Trophoblast cell (in vitro differentiated cells and primary cell): ENCODE data around the gene ALG5.

Source experiments
- DNase-seq, 2 donors: peaks; one replicate each; pipeline ENCODE4 v3.0.0-alpha.2; 2016
- H2AFZ ChIP-seq: 2 replicates; pipeline ENCODE4 v1.6.1; 2013; ENCODE audit warnings: low read length, moderate library complexity, mild to moderate bottlenecking; ENCODE audit not compliant: insufficient read depth, poor library complexity
- H2AK5ac ChIP-seq: 2 replicates; pipeline ENCODE4 v1.6.1; 2013; ENCODE audit warnings: mild to moderate bottlenecking, low read length
- H2BK120ac ChIP-seq: 2 replicates; pipeline ENCODE4 v1.6.1; 2013; ENCODE audit warnings: low read length, mild to moderate bottlenecking, moderate library complexity; ENCODE audit not compliant: insufficient read depth, poor library complexity
- H2BK12ac ChIP-seq: 2 replicates; pipeline ENCODE4 v1.6.1; 2013; ENCODE audit warnings: mild to moderate bottlenecking, low read length, moderate library complexity
- H2BK5ac ChIP-seq: 2 replicates; pipeline ENCODE4 v1.6.1; 2013; ENCODE audit warnings: low read length, low read depth, moderate library complexity, mild to moderate bottlenecking; ENCODE audit not compliant: poor library complexity
- H3K14ac ChIP-seq: 2 replicates; pipeline ENCODE4 v1.6.1; 2013; ENCODE audit warnings: mild to moderate bottlenecking, low read length
- H3K18ac ChIP-seq: 2 replicates; pipeline ENCODE4 v1.6.1; 2013; ENCODE audit warnings: mild to moderate bottlenecking, low read length
- H3K23ac ChIP-seq: 2 replicates; pipeline ENCODE4 v1.6.1; 2013; ENCODE audit warnings: low read length
- H3K27ac ChIP-seq: 2 replicates; pipeline ENCODE4 v1.5.1; 2013; ENCODE audit warnings: low read depth, mild to moderate bottlenecking, inconsistent platforms, low read length, moderate library complexity
- H3K27me3 ChIP-seq: 2 replicates; pipeline ENCODE4 v1.6.1; 2013; ENCODE audit warnings: inconsistent platforms, mild to moderate bottlenecking, low read length, moderate library complexity; ENCODE audit not compliant: insufficient read depth
- H3K36me3 ChIP-seq, 2 experiments: 1 replicate in 1 of 2; 2 replicates in 1 of 2; pipeline ENCODE4 v1.6.1; 2013; ENCODE audit warnings: low read length in 2 of 2, mild to moderate bottlenecking in 2 of 2, moderate library complexity in 1 of 2; ENCODE audit not compliant: insufficient read depth in 2 of 2, control insufficient read depth in 1 of 2
- H3K4ac ChIP-seq: 2 replicates; pipeline ENCODE4 v1.6.1; 2013; ENCODE audit warnings: low read depth, mild to moderate bottlenecking, low read length, moderate library complexity
- H3K4me1 ChIP-seq, 2 experiments: 1 replicate in 1 of 2; 2 replicates in 1 of 2; pipeline ENCODE4 v1.6.1; 2013; ENCODE audit warnings: low read length in 2 of 2, mild to moderate bottlenecking in 2 of 2, moderate library complexity in 1 of 2; ENCODE audit not compliant: insufficient read depth in 2 of 2, control insufficient read depth in 1 of 2
- H3K4me2 ChIP-seq: 2 replicates; pipeline ENCODE4 v1.6.1; 2013; ENCODE audit warnings: inconsistent platforms, mild to moderate bottlenecking, low read length, moderate library complexity
- H3K4me3 ChIP-seq: 2 replicates; pipeline ENCODE4 v1.5.1; 2013; ENCODE audit warnings: mild to moderate bottlenecking, low read depth, low read length, inconsistent platforms
- H3K79me1 ChIP-seq: one replicate; pipeline ENCODE4 v1.6.1; 2013; ENCODE audit warnings: low read length
- H3K79me2 ChIP-seq: 2 replicates; pipeline ENCODE4 v1.6.1; 2013; ENCODE audit warnings: low read length, mild to moderate bottlenecking; ENCODE audit not compliant: control insufficient read depth, insufficient read depth, poor library complexity
- H3K9ac ChIP-seq: 2 replicates; pipeline ENCODE4 v1.6.1; 2013; ENCODE audit warnings: mild to moderate bottlenecking, low read length
- H3K9me3 ChIP-seq: 2 replicates; pipeline ENCODE4 v1.6.1; 2013; ENCODE audit warnings: low read depth, mild to moderate bottlenecking, control low read depth, inconsistent platforms, low read length; ENCODE audit not compliant: insufficient read depth
- H4K12ac ChIP-seq: 2 replicates; pipeline ENCODE4 v1.6.1; 2013; ENCODE audit warnings: low read depth, mild to moderate bottlenecking, low read length, moderate library complexity
- H4K8ac ChIP-seq: 2 replicates; pipeline ENCODE4 v1.6.1; 2013; ENCODE audit warnings: low read depth, mild to moderate bottlenecking, low read length, moderate library complexity
- H4K91ac ChIP-seq: one replicate; pipeline ENCODE4 v1.6.1; 2013; ENCODE audit warnings: low read depth, mild to moderate bottlenecking, low read length, moderate library complexity
- WGBS: extraction: QIAGEN DNeasy Blood & Tissue Kit; methylation state at CpG from one replicate; pipeline ENCODE4 v1.1.7; 2013; ENCODE audit warnings: missing lambda C conversion rate; ENCODE audit not compliant: insufficient read length, insufficient coverage; ENCODE audit errors: extremely low coverage; 5-methylcytosine and 5-hydroxymethylcytosine counted together

Gene ALG5

DNA sequence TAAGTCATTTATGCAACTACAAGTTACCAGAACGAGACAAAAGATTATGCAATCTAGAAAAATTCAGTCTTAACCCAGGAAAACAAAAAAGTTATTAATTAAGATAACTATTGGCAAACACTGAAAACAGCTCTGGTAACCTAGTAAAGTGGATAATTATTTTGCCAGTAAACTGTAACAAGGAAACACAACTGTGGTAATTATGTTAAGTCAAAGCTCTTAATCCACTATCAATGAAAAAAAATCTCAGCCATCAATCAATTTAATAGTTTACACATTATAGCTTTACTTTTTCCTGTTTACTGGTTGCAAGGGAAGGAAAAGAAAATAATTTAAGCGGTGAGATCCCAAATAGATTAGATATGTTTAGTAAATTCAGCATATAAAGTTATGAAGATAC lies 12.6 kb upstream of the ALG5 start:
- Histone ChIP-seq H3K4me2 (no peak overlapping the region), H3K79me2 (no peaks in the 10 kb centered on the region), H3K9ac (no peak overlapping the region), H3K18ac (no peak overlapping the region), H2AK5ac (no peak overlapping the region), H3K9me3 (no peaks in the 10 kb centered on the region), H2BK12ac (no peak overlapping the region), H3K79me1 (no peaks in the 10 kb centered on the region), H4K8ac (no peak overlapping the region), H2BK5ac (no peak overlapping the region), H3K14ac (no peak overlapping the region), H3K4me3 (no peak overlapping the region), H3K4ac (no peak overlapping the region), H2AFZ (no peak overlapping the region), H4K12ac (no peak overlapping the region), H4K91ac (no peak overlapping the region), H3K23ac (no peak overlapping the region), H3K4me1 (no peaks in the 10 kb centered on the region), H3K27me3 (no peaks in the 10 kb centered on the region), H3K27ac (no peak overlapping the region), H3K36me3 (peaks cover 10 to 14% of the 10 kb centered on the region in 2 experiments), H2BK120ac (no peak overlapping the region)
- DNase-seq: no peak
- no CpG with 5 or more reads among the region's 2 CpGs for WGBS

DNA sequence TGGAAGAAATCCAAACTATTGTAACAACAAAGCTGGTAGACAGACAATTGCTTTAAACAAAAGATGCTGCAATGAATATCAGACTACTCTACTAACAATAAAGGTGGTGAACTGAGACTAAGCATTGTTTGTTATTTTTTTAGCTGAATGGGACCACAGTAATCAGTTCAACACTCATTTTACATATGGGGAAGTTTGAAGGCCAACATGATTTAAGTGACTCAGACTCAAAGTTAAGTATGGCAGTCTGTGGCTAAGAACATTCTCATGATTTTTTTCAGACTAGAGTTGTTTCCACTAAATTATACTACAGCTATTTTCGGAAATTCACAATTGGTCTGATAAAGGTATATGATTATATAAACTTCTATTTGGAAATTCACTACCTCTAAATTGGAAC lies 11.9 kb upstream of the ALG5 start:
- Histone ChIP-seq H3K36me3 (peaks cover 7 to 13% of the 10 kb centered on the region in 2 experiments), H4K91ac (no peak overlapping the region), H2BK5ac (no peak overlapping the region), H2BK12ac (no peak overlapping the region), H4K12ac (no peak overlapping the region), H3K9me3 (no peaks in the 10 kb centered on the region), H3K27me3 (no peaks in the 10 kb centered on the region), H3K79me2 (no peaks in the 10 kb centered on the region), H3K4me1 (no peaks in the 10 kb centered on the region), H2BK120ac (no peak overlapping the region), H3K9ac (no peak overlapping the region), H3K23ac (no peak overlapping the region), H3K4ac (no peak overlapping the region), H3K4me2 (no peak overlapping the region), H3K14ac (no peak overlapping the region), H2AK5ac (no peak overlapping the region), H3K18ac (no peak overlapping the region), H3K79me1 (no peaks in the 10 kb centered on the region), H4K8ac (no peak overlapping the region), H3K27ac (no peak overlapping the region), H3K4me3 (no peak overlapping the region), H2AFZ (no peak overlapping the region)
- DNase-seq: no peak
- no CpG with 5 or more reads among the region's 1 CpG for WGBS

DNA sequence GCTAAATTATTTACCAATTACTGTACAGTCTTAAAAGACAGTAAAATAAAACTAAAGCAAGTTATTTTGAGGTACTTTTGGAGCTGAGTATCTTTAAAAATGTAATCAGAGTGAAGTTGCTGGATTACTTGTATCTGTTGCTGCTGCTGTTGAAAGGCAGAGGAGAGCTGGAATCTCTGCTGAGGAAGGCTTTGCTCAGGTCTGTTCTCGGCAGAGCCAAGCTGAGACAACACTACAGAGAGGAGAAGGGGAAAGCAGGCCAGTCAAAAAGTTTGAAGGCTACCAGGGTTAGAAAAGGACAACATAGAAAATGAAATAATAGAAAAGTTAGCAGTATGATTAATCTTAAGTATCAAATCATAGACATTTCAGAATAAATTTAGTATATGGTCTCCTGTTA lies 11.3 kb upstream of the ALG5 start:
- no peak overlapping the region for H2BK120ac ChIP-seq
- no peak overlapping the region for H3K9ac ChIP-seq
- no peaks in the 10 kb centered on the region for H3K79me1 ChIP-seq
- H2AK5ac ChIP-seq: no peak overlapping the region
- no peak overlapping the region for H3K4me2 ChIP-seq
- no peak overlapping the region for H3K4ac ChIP-seq
- DNase-seq: no peak
- H3K4me1 ChIP-seq: no peaks in the 10 kb centered on the region
- H3K36me3 ChIP-seq: peaks cover 8 to 16% of the 10 kb centered on the region in 2 experiments
- H3K14ac ChIP-seq: no peak overlapping the region
- H2BK12ac ChIP-seq: no peak overlapping the region
- no peak overlapping the region for H3K4me3 ChIP-seq
- no peaks in the 10 kb centered on the region for H3K9me3 ChIP-seq
- H3K23ac ChIP-seq: no peak overlapping the region
- no peaks in the 10 kb centered on the region for H3K27me3 ChIP-seq
- H3K27ac ChIP-seq: no peak overlapping the region
- no peak overlapping the region for H3K18ac ChIP-seq
- H2BK5ac ChIP-seq: no peak overlapping the region
- H3K79me2 ChIP-seq: no peaks in the 10 kb centered on the region
- H4K91ac ChIP-seq: no peak overlapping the region
- no peak overlapping the region for H4K8ac ChIP-seq
- H4K12ac ChIP-seq: no peak overlapping the region
- no CpG with 5 or more reads among the region's 1 CpG for WGBS
- no peak overlapping the region for H2AFZ ChIP-seq

DNA sequence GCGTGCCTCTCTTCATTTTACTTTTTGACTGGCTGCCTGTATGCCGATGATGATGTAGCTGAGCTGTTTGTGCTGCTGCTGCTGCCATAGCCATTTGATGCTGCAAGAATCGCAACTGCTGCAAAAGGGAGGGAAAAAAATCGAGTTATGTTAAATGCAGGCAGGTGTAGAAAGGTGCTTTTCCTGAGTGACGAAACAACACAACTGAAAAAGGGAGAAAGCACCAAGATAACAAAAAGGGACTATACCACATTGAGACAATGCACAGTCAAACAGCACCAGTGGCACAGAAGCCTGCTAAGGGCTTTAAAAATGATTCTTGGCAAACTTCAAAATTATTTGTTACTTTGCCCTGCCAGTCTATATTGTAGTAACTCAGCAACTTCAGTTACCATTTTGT lies 10.6 kb upstream of the ALG5 start:
- H3K4me1 ChIP-seq: no peaks in the 10 kb centered on the region
- H2AFZ ChIP-seq: no peak overlapping the region
- H2BK5ac ChIP-seq: no peak overlapping the region
- no peak overlapping the region for H2AK5ac ChIP-seq
- no peak overlapping the region for H4K8ac ChIP-seq
- H3K9ac ChIP-seq: no peak overlapping the region
- H3K4ac ChIP-seq: no peak overlapping the region
- H3K79me2 ChIP-seq: no peaks in the 10 kb centered on the region
- no peaks in the 10 kb centered on the region for H3K9me3 ChIP-seq
- no peak overlapping the region for H3K18ac ChIP-seq
- no peak overlapping the region for H3K23ac ChIP-seq
- WGBS: no CpG with 5 or more reads among the region's 5 CpGs
- DNase-seq: no peak
- no peak overlapping the region for H3K27ac ChIP-seq
- no peak overlapping the region for H4K12ac ChIP-seq
- H3K4me3 ChIP-seq: no peak overlapping the region
- H2BK12ac ChIP-seq: no peak overlapping the region
- H3K4me2 ChIP-seq: no peak overlapping the region
- peaks cover 11 to 19% of the 10 kb centered on the region in 2 experiments for H3K36me3 ChIP-seq
- no peaks in the 10 kb centered on the region for H3K79me1 ChIP-seq
- no peak overlapping the region for H3K14ac ChIP-seq
- no peak overlapping the region for H2BK120ac ChIP-seq
- no peak overlapping the region for H4K91ac ChIP-seq
- no peaks in the 10 kb centered on the region for H3K27me3 ChIP-seq
